GM23338 (cell line): ENCODE measurements around the gene PRKCG. TPM values are rescaled to one million over a fixed set of nuclear protein-coding genes. Genes with fewer than 3 reads are reported as not detected.
A peak's percentile ranks its signal among the peaks of the same experiment; 100 is the strongest.

Experiments used
- ATAC-seq: fragments of 200-7000 bp; cut with Tn5 transposase; 3 replicates; pipeline ENCODE4 v1.9.1; 2020
- DNase-seq: peaks from one replicate; pipeline ENCODE4 v3.0.0-alpha.2; 2015; ENCODE audit warnings: low spot score
- H2AFZ ChIP-seq: fragments of 200-600 bp; sonication (generic); 2 replicates; pipeline ENCODE4 v1.8.0; 2016; ENCODE audit warnings: antibody characterized with exemption, mild to moderate bottlenecking, moderate library complexity
- H3F3A ChIP-seq: fragments of 200-600 bp; sonication (generic); replicated peaks from 2 replicates; pipeline ENCODE4 v1.8.0; 2017; ENCODE audit warnings: antibody characterized with exemption, mixed run types, low read depth
- H3K27ac ChIP-seq: fragments of 200-600 bp; sonication (generic); 2 replicates; pipeline ENCODE4 v1.6.1; 2016; ENCODE audit warnings: low read depth
- H3K27me3 ChIP-seq: fragments of 200-600 bp; sonication (generic); 2 replicates; pipeline ENCODE4 v1.8.0; 2016; ENCODE audit warnings: mild to moderate bottlenecking, mixed run types, moderate library complexity; ENCODE audit not compliant: insufficient read depth
- H3K36me3 ChIP-seq: fragments of 200-600 bp; sonication (generic); 2 replicates; pipeline ENCODE4 v1.8.0; 2016; ENCODE audit warnings: mild to moderate bottlenecking; ENCODE audit not compliant: insufficient read depth
- H3K4me1 ChIP-seq: fragments of 200-600 bp; sonication (generic); 2 replicates; pipeline ENCODE4 v1.8.0; 2016; ENCODE audit warnings: mild to moderate bottlenecking, moderate library complexity; ENCODE audit not compliant: insufficient read depth
- H3K4me2 ChIP-seq: fragments of 200-600 bp; sonication (generic); 2 replicates; pipeline ENCODE4 v1.7.1; 2017; ENCODE audit warnings: mixed run types
- H3K4me3 ChIP-seq: fragments of 200-600 bp; sonication (generic); 2 replicates; pipeline ENCODE4 v1.6.1; 2016; ENCODE audit warnings: mixed run types
- H3K79me2 ChIP-seq: fragments of 200-600 bp; sonication (generic); replicated peaks from 2 replicates; pipeline ENCODE4 v1.8.0; 2017; ENCODE audit warnings: mild to moderate bottlenecking; ENCODE audit not compliant: insufficient read depth
- H3K9me2 ChIP-seq: fragments of 200-600 bp; sonication (generic); 2 replicates; pipeline ENCODE4 v1.8.0; 2017; ENCODE audit not compliant: insufficient read depth
- H4K20me1 ChIP-seq: fragments of 200-600 bp; sonication (generic); replicated peaks from 2 replicates; pipeline ENCODE4 v1.8.0; 2017; ENCODE audit warnings: mild to moderate bottlenecking; ENCODE audit not compliant: insufficient read depth
- H3K27ac Mint-ChIP-seq: 2 replicates; pipeline ENCODE4 v1.8.0; 2020; ENCODE audit warnings: inconsistent platforms, mild to moderate bottlenecking, moderate library complexity, mixed read lengths
- H3K27me3 Mint-ChIP-seq: 3 replicates; pipeline ENCODE4 v1.8.0; 2022; ENCODE audit warnings: low read depth, mild to moderate bottlenecking, moderate library complexity, mixed read lengths, inconsistent platforms; ENCODE audit not compliant: insufficient read depth, poor library complexity
- H3K36me3 Mint-ChIP-seq: 3 replicates; pipeline ENCODE4 v1.8.0; 2021; ENCODE audit warnings: low read depth, mild to moderate bottlenecking, inconsistent platforms, moderate library complexity, mixed read lengths
- H3K4me1 Mint-ChIP-seq: 3 replicates; pipeline ENCODE4 v1.8.0; 2020; ENCODE audit warnings: mild to moderate bottlenecking, inconsistent platforms, mixed read lengths
- H3K4me3 Mint-ChIP-seq: 3 replicates; pipeline ENCODE4 v1.8.0; 2021; ENCODE audit warnings: moderate library complexity, mild to moderate bottlenecking, inconsistent platforms, mixed read lengths
- H3K9me3 Mint-ChIP-seq: 3 replicates; pipeline ENCODE4 v1.8.0; 2020; ENCODE audit warnings: moderate library complexity, mild to moderate bottlenecking, inconsistent platforms, mixed read lengths
- CREB1 ChIP-seq: fragments of 250-450 bp; sonication (Bioruptor Pico); IDR thresholded peaks from 2 replicates; pipeline ENCODE4 v1.5.0; 2020; ENCODE audit warnings: low read depth, mild to moderate bottlenecking, moderate library complexity
- ETS1 ChIP-seq: IDR thresholded peaks from 2 replicates; pipeline ENCODE4 v1.6.1; 2016; ENCODE audit warnings: antibody characterized with exemption
- JUNB ChIP-seq: IDR thresholded peaks from one replicate; pipeline ENCODE4 v1.6.1; 2016; ENCODE audit warnings: antibody characterized with exemption; ENCODE audit not compliant: unreplicated experiment
- NANOG ChIP-seq: IDR thresholded peaks from 2 replicates; pipeline ENCODE4 v1.6.1; 2016; ENCODE audit warnings: antibody characterized with exemption, borderline replicate concordance
- POLR2AphosphoS5 ChIP-seq: IDR thresholded peaks from 2 replicates; pipeline ENCODE4 v1.6.1; 2016; ENCODE audit warnings: antibody characterized with exemption, low read depth
- STAT1 ChIP-seq: IDR thresholded peaks from one replicate; pipeline ENCODE4 v1.6.1; 2016; ENCODE audit warnings: antibody characterized with exemption; ENCODE audit not compliant: unreplicated experiment
- ZNF462 ChIP-seq: fragments of 250-450 bp; sonication (Bioruptor Pico); IDR thresholded peaks from 2 replicates; pipeline ENCODE4 v1.5.0; 2020; ENCODE audit warnings: mild to moderate bottlenecking, moderate library complexity
- polyA plus RNA-seq: library from polyadenylated mRNA; unstranded; fragments of >200 nt; fragmentation: Nextera tagmentation; extraction: Ambion mirVana; gene quantifications from 2 replicates; pipeline ENCODE4 v1.2.1, GENCODE V29; 2016
- total RNA-seq: library from RNA; depleted of rRNA; stranded (reverse); fragments of >200 nt; shearing (Covaris generic); gene quantifications from 2 replicates; pipeline ENCODE4 v1.2.3, GENCODE V29; 2014
- TF ChIP-seq, protein P1 (sequence below): IDR thresholded peaks from one replicate; pipeline ENCODE4 v1.6.1; 2018; ENCODE audit warnings: antibody characterized with exemption; ENCODE audit not compliant: unreplicated experiment

PRKCG gene
- total and polyA plus RNA-seq, 2 experiments from 2014 or later, result 15.4 to 15.9 TPM

GRCh38 chr19:53878776-53879139 is 3.2 kb upstream of the PRKCG start:
- H3K79me2 ChIP-seq, result no peaks in the 10 kb centered on the region
- peak overlapping the region; percentile 65 for H3K4me3 ChIP-seq
- peaks cover 4% of the 10 kb centered on the region; the same call in 1 of the 2 replicates for H3K27me3 ChIP-seq
- H3K9me3 Mint-ChIP-seq, result no peaks in the 10 kb centered on the region
- peaks cover 24% of the 10 kb centered on the region for H3F3A ChIP-seq
- ATAC-seq (no peak), DNase-seq (no peak)
- peaks cover 16% of the 10 kb centered on the region for H3K36me3 Mint-ChIP-seq
- peaks cover 38% of the 10 kb centered on the region for H3K4me1 ChIP-seq
- peaks cover 23% of the 10 kb centered on the region for H3K27me3 Mint-ChIP-seq
- H3K27ac ChIP-seq, result peak overlapping the region; percentile 87
- peaks cover 7% of the 10 kb centered on the region; the same call in 1 of the 2 replicates for H3K36me3 ChIP-seq
- H3K4me2 ChIP-seq, result peak overlapping the region; percentile 79
- H3K27ac Mint-ChIP-seq, result peak overlapping the region; percentile 93
- H3K4me3 Mint-ChIP-seq, result no peak overlapping the region; the same call in 2 of the 3 replicates
- peak overlapping the region; percentile 15; the same call in 1 of the 2 replicates for H2AFZ ChIP-seq
- no peak for TF ChIP-seq ZNF462 (CRISPR knock-in tag)
- H4K20me1 ChIP-seq, result peaks cover 3% of the 10 kb centered on the region; the same call in 1 of the 2 replicates
- H3K9me2 ChIP-seq, result no peaks in the 10 kb centered on the region
- H3K4me1 Mint-ChIP-seq, result peaks cover 26% of the 10 kb centered on the region

DNA sequence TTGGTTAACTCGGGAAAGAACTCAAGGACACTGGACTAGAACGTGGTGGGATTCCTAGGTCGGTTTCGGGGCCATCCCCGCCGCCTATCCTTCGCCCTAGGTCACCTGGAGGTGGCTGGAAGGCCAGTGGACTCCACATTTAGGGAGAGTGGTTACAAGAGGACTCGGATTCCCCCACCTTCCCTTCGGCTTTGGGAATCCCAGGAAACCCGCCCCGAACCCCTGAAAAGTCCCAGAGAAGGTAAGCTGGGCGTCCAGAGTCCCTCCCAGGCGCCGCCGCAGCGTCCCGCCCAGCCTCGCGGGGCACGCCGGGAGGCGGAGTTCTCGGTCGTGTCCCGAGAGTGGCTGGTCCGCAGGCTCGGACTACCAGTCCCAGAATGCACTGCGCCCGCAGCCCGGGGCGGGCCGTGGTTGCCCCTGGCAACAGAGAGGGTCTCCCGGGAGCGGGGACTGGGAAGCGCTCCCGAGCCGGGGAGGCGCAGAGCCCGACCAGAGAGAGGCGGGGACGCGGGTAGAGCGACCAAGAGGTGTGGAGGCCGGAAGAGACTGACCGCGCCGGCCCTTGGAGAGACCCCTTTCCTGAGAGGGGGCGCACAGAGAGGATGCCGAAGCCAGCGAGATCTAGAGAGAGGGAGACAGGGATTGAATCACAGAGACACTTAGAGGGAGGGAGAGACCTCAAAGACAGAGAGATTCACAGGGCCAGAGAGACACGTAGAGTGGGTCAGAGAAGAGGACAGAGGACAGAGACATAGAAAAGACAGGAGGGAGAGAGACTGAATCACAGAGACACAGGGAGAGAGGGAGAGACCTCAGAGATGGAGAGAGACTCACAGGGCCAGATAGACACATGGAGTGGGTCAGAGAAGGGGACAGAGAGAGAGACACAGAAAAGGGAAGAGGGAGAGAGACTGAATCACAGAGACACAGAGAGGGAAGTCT is 2.6 kb upstream of the PRKCG start:
- Histone ChIP-seq H3K79me2 (no peaks in the 10 kb centered on the region), H3K9me2 (no peaks in the 10 kb centered on the region), H3F3A (peaks cover 27% of the 10 kb centered on the region), H4K20me1 (peaks cover 3% of the 10 kb centered on the region; the same call in 1 of the 2 replicates), H3K4me1 (peaks cover 44% of the 10 kb centered on the region), H3K36me3 (peaks cover 4% of the 10 kb centered on the region; the same call in 1 of the 2 replicates), H2AFZ (peak overlapping the region; percentile 43), H3K4me3 (peak overlapping the region; percentile 65), H3K4me2 (peak overlapping the region; percentile 90), H3K27me3 (peaks cover 11% of the 10 kb centered on the region), H3K27ac (peak overlapping the region; percentile 87; the same call in 1 of the 2 replicates)
- ATAC-seq (peak; percentile 83), DNase-seq (peak; percentile 98)
- H3K4me1 Mint-ChIP-seq, result peaks cover 25% of the 10 kb centered on the region
- H3K27me3 Mint-ChIP-seq, result peaks cover 24% of the 10 kb centered on the region
- no peak overlapping the region; the same call in 2 of the 3 replicates for H3K4me3 Mint-ChIP-seq
- H3K27ac Mint-ChIP-seq, result peak overlapping the region; percentile 93
- H3K9me3 Mint-ChIP-seq, result no peaks in the 10 kb centered on the region
- peaks cover 10% of the 10 kb centered on the region for H3K36me3 Mint-ChIP-seq
- TF ChIP-seq POLR2AphosphoS5 (peak; percentile 52), ETS1 (peak; percentile 86), STAT1 (no peak), NANOG (no peak), CREB1 (CRISPR knock-in tag) (no peak), JUNB (no peak)
- TF ChIP-seq, protein P1, sequence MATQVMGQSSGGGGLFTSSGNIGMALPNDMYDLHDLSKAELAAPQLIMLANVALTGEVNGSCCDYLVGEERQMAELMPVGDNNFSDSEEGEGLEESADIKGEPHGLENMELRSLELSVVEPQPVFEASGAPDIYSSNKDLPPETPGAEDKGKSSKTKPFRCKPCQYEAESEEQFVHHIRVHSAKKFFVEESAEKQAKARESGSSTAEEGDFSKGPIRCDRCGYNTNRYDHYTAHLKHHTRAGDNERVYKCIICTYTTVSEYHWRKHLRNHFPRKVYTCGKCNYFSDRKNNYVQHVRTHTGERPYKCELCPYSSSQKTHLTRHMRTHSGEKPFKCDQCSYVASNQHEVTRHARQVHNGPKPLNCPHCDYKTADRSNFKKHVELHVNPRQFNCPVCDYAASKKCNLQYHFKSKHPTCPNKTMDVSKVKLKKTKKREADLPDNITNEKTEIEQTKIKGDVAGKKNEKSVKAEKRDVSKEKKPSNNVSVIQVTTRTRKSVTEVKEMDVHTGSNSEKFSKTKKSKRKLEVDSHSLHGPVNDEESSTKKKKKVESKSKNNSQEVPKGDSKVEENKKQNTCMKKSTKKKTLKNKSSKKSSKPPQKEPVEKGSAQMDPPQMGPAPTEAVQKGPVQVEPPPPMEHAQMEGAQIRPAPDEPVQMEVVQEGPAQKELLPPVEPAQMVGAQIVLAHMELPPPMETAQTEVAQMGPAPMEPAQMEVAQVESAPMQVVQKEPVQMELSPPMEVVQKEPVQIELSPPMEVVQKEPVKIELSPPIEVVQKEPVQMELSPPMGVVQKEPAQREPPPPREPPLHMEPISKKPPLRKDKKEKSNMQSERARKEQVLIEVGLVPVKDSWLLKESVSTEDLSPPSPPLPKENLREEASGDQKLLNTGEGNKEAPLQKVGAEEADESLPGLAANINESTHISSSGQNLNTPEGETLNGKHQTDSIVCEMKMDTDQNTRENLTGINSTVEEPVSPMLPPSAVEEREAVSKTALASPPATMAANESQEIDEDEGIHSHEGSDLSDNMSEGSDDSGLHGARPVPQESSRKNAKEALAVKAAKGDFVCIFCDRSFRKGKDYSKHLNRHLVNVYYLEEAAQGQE, result no peak
